VCaP (cell line): ENCODE measurements around the gene HTR1B.

Source experiments
- H3K27ac ChIP-seq: fragments of 450-650 bp; 2 replicates; pipeline ENCODE4 v1.5.1; 2017
- CTCF ChIP-seq: fragments of 450-650 bp; conservative IDR thresholded peaks from 2 replicates; pipeline ENCODE4 v1.5.1; 2017; ENCODE audit warnings: mild to moderate bottlenecking, moderate library complexity

The HTR1B gene

GRCh38 chr6:77463308-77463860 is at the start of gene HTR1B:
Gene HTR1B, minus strand, starts transcription at chr6:77463491. Its CDS starts 88 bp downstream, at chr6:77463403.
- no peak for TF ChIP-seq CTCF
- H3K27ac ChIP-seq = no peak within 1 kb of the TSS

- H3K27ac ChIP-seq = no peak overlapping the region
- TF ChIP-seq CTCF = no peak
These were observed 49.3 kb upstream of the HTR1B start for GRCh38 chr6:77512554-77512953.

GRCh38 chr6:77511860-77512259 is 48.6 kb upstream of the HTR1B start:
- H3K27ac ChIP-seq = no peak overlapping the region
- no peak for TF ChIP-seq CTCF

- TF ChIP-seq CTCF = no peak
- H3K27ac ChIP-seq = no peak overlapping the region
These were observed 39.7 kb upstream of the HTR1B start for GRCh38 chr6:77502981-77503380.

- no peak for TF ChIP-seq CTCF
- no peak overlapping the region for H3K27ac ChIP-seq
These were observed 29.2 kb upstream of the HTR1B start for GRCh38 chr6:77492530-77492929.

GRCh38 chr6:77487808-77488425 is 24.6 kb upstream of the HTR1B start:
- no peak for TF ChIP-seq CTCF
- no peak overlapping the region for H3K27ac ChIP-seq

- TF ChIP-seq CTCF = no peak
- H3K27ac ChIP-seq = no peak overlapping the region
These were observed 19.7 kb upstream of the HTR1B start for GRCh38 chr6:77482981-77483380.
